GM12878 (cell line): Measurements from ENCODE around the gene KHDRBS1. TPM values are rescaled to one million over a fixed set of nuclear protein-coding genes. Genes with fewer than 3 reads are reported as not detected.

Source experiments
- microRNA-seq: library from miRNA; unstranded; fragments of <30 nt; microRNA quantifications from one replicate; pipeline ENCODE4, GENCODE V29; 2018
- polyA plus RNA-seq, 11 experiments: library from polyadenylated mRNA; depleted of rRNA in 4 of 11; unstranded in 6 of 11; stranded (reverse) in 5 of 11; fragments of >200 nt; fragmentation: Nextera tagmentation in 4 of 11; fragmentation: Illumina TruSeq in 1 of 11; extraction: Ambion mirVana in 4 of 11; extraction: Trizol in 1 of 11; gene quantifications; 1 replicate in 1 of 11; 2 replicates in 10 of 11; pipeline versions ENCODE4 v1.2.1 to v1.2.3, GENCODE V29; 2011 to 2016; ENCODE audit warnings: inconsistent platforms in 2 of 11, missing spikeins in 2 of 11, low read depth in 1 of 11
- small RNA-seq: library from RNA; depleted of rRNA; stranded (forward); fragments of <200 nt; gene quantifications from one replicate; pipeline ENCODE3, GENCODE V24; 2014
- total RNA-seq, 4 experiments: library from RNA; depleted of rRNA in 3 of 4; stranded (reverse); fragments of >200 nt in 3 of 4; fragmentation: Illumina TruSeq in 1 of 4; extraction: Trizol in 1 of 4; gene quantifications; 2 replicates each; pipeline versions ENCODE4 v1.2.1 to v1.2.3, GENCODE V29; 2013 to 2021

KHDRBS1 gene
- total and polyA plus RNA-seq, 10 of the 15 experiments (the other 5 are each of a cell fraction or from before 2014, with no cell fraction given): 42.5 to 204 (median 96.0) TPM

Small RNA genes within 50 kb of the gene (microRNA-seq; reads per million reads assigned to microRNA genes)
- gene MIR5585: not detected

Small RNA genes within 50 kb of the gene (small RNA-seq; reads per million reads assigned to genes)
- not detected for gene MIR5585
- not detected for gene RF00017

Other genes with a start within 250 kb of the KHDRBS1 start
Only the 7 nearest of the 13 such genes appear.
- gene PTP4A2, start 75.5 kb upstream of the KHDRBS1 start, total RNA-seq (2014; rRNA removed): 334 and 416 TPM in 2 replicates
- 390 and 401 TPM in 2 replicates for gene PTP4A2, start 75.5 kb upstream of the KHDRBS1 start, total RNA-seq (2014; rRNA removed; fragmentation: Illumina TruSeq; extraction: Trizol)
- 348 and 360 TPM in 2 replicates for gene PTP4A2, start 75.5 kb upstream of the KHDRBS1 start, total RNA-seq (2021)
- 909 and 1,265 TPM in 2 replicates for gene PTP4A2, start 75.5 kb upstream of the KHDRBS1 start, polyA plus RNA-seq (2011; rRNA removed)
- gene PTP4A2, start 75.5 kb upstream of the KHDRBS1 start, polyA plus RNA-seq (2014; fragmentation: Illumina TruSeq; extraction: Trizol): 547 and 710 TPM in 2 replicates
- 100 to 1,000 TPM; 268 to 424 TPM for gene PTP4A2, start 75.5 kb upstream of the KHDRBS1 start, polyA plus RNA-seq (2014; fragmentation: Nextera tagmentation; extraction: Ambion mirVana)
- 180 and 224 TPM in 2 replicates for gene PTP4A2, start 75.5 kb upstream of the KHDRBS1 start, polyA plus RNA-seq (2014; rRNA removed)
- gene PTP4A2, start 75.5 kb upstream of the KHDRBS1 start, polyA plus RNA-seq (2016; fragmentation: Nextera tagmentation; extraction: Ambion mirVana): 100 to 1,000 TPM; 232 to 423 TPM
- 5.4 and 6.8 TPM in 2 replicates for gene TMEM39B, start 59.1 kb downstream of the KHDRBS1 start, total RNA-seq (2014; rRNA removed)
- gene TMEM39B, start 59.1 kb downstream of the KHDRBS1 start, total RNA-seq (2014; rRNA removed; fragmentation: Illumina TruSeq; extraction: Trizol): 6.0 and 6.3 TPM in 2 replicates
- gene TMEM39B, start 59.1 kb downstream of the KHDRBS1 start, total RNA-seq (2021): 24.3 TPM in 2 replicates
- gene TMEM39B, start 59.1 kb downstream of the KHDRBS1 start, polyA plus RNA-seq (2011; rRNA removed): 4.4 and 14.3 TPM in 2 replicates
- 5.7 and 11.7 TPM in 2 replicates for gene TMEM39B, start 59.1 kb downstream of the KHDRBS1 start, polyA plus RNA-seq (2014; fragmentation: Illumina TruSeq; extraction: Trizol)
- gene TMEM39B, start 59.1 kb downstream of the KHDRBS1 start, polyA plus RNA-seq (2014; fragmentation: Nextera tagmentation; extraction: Ambion mirVana): 1 to 10 TPM; 2.3 to 3.4 TPM
- gene TMEM39B, start 59.1 kb downstream of the KHDRBS1 start, polyA plus RNA-seq (2014; rRNA removed): 13.0 and 18.9 TPM in 2 replicates
- 10 to 100 TPM; 25.1 to 27.2 TPM for gene TMEM39B, start 59.1 kb downstream of the KHDRBS1 start, polyA plus RNA-seq (2016; fragmentation: Nextera tagmentation; extraction: Ambion mirVana)
- 25.8 and 31.1 TPM in 2 replicates for gene KPNA6, start 94.2 kb downstream of the KHDRBS1 start, total RNA-seq (2014; rRNA removed)
- gene KPNA6, start 94.2 kb downstream of the KHDRBS1 start, total RNA-seq (2014; rRNA removed; fragmentation: Illumina TruSeq; extraction: Trizol): 34.5 and 34.9 TPM in 2 replicates
- 51.1 and 55.6 TPM in 2 replicates for gene KPNA6, start 94.2 kb downstream of the KHDRBS1 start, total RNA-seq (2021)
- gene KPNA6, start 94.2 kb downstream of the KHDRBS1 start, polyA plus RNA-seq (2011; rRNA removed): 25.1 and 28.9 TPM in 2 replicates
- gene KPNA6, start 94.2 kb downstream of the KHDRBS1 start, polyA plus RNA-seq (2014; fragmentation: Illumina TruSeq; extraction: Trizol): 24.6 and 25.5 TPM in 2 replicates
- 10 to 100 TPM; 11.1 to 25.5 TPM for gene KPNA6, start 94.2 kb downstream of the KHDRBS1 start, polyA plus RNA-seq (2014; fragmentation: Nextera tagmentation; extraction: Ambion mirVana)
- 23.1 and 26.0 TPM in 2 replicates for gene KPNA6, start 94.2 kb downstream of the KHDRBS1 start, polyA plus RNA-seq (2014; rRNA removed)
- 10 to 100 TPM; 28.5 to 35.2 TPM for gene KPNA6, start 94.2 kb downstream of the KHDRBS1 start, polyA plus RNA-seq (2016; fragmentation: Nextera tagmentation; extraction: Ambion mirVana)
- gene TXLNA, start 165.8 kb downstream of the KHDRBS1 start, total RNA-seq (2014; rRNA removed): 63.3 and 64.6 TPM in 2 replicates
- gene TXLNA, start 165.8 kb downstream of the KHDRBS1 start, total RNA-seq (2014; rRNA removed; fragmentation: Illumina TruSeq; extraction: Trizol): 45.3 and 47.2 TPM in 2 replicates
- 66.5 and 71.3 TPM in 2 replicates for gene TXLNA, start 165.8 kb downstream of the KHDRBS1 start, total RNA-seq (2021)
- 31.5 and 42.0 TPM in 2 replicates for gene TXLNA, start 165.8 kb downstream of the KHDRBS1 start, polyA plus RNA-seq (2011; rRNA removed)
- 41.1 and 45.0 TPM in 2 replicates for gene TXLNA, start 165.8 kb downstream of the KHDRBS1 start, polyA plus RNA-seq (2014; fragmentation: Illumina TruSeq; extraction: Trizol)
- gene TXLNA, start 165.8 kb downstream of the KHDRBS1 start, polyA plus RNA-seq (2014; fragmentation: Nextera tagmentation; extraction: Ambion mirVana): 10 to 100 TPM in 1 of 2 experiments, 1 to 10 TPM in 1; 7.2 to 10.3 TPM
- 48.6 and 52.7 TPM in 2 replicates for gene TXLNA, start 165.8 kb downstream of the KHDRBS1 start, polyA plus RNA-seq (2014; rRNA removed)
- 10 to 100 TPM; 86.1 to 93.7 TPM for gene TXLNA, start 165.8 kb downstream of the KHDRBS1 start, polyA plus RNA-seq (2016; fragmentation: Nextera tagmentation; extraction: Ambion mirVana)
- 95.9 and 101 TPM in 2 replicates for gene CCDC28B, start 186.7 kb downstream of the KHDRBS1 start, total RNA-seq (2014; rRNA removed)
- gene CCDC28B, start 186.7 kb downstream of the KHDRBS1 start, total RNA-seq (2014; rRNA removed; fragmentation: Illumina TruSeq; extraction: Trizol): 57.3 and 66.2 TPM in 2 replicates
- gene CCDC28B, start 186.7 kb downstream of the KHDRBS1 start, total RNA-seq (2021): 87.1 and 89.7 TPM in 2 replicates
- 66.2 and 91.5 TPM in 2 replicates for gene CCDC28B, start 186.7 kb downstream of the KHDRBS1 start, polyA plus RNA-seq (2011; rRNA removed)
- 14.2 and 48.9 TPM in 2 replicates for gene CCDC28B, start 186.7 kb downstream of the KHDRBS1 start, polyA plus RNA-seq (2014; fragmentation: Illumina TruSeq; extraction: Trizol)
- 10 to 100 TPM; 10.5 to 29.8 TPM for gene CCDC28B, start 186.7 kb downstream of the KHDRBS1 start, polyA plus RNA-seq (2014; fragmentation: Nextera tagmentation; extraction: Ambion mirVana)
- gene CCDC28B, start 186.7 kb downstream of the KHDRBS1 start, polyA plus RNA-seq (2014; rRNA removed): 102 and 111 TPM in 2 replicates
- gene CCDC28B, start 186.7 kb downstream of the KHDRBS1 start, polyA plus RNA-seq (2016; fragmentation: Nextera tagmentation; extraction: Ambion mirVana): 100 to 1,000 TPM; 127 to 135 TPM
- 5.1 and 5.2 TPM in 2 replicates for gene IQCC, start 191.8 kb downstream of the KHDRBS1 start, total RNA-seq (2014; rRNA removed)
- 5.3 and 5.6 TPM in 2 replicates for gene IQCC, start 191.8 kb downstream of the KHDRBS1 start, total RNA-seq (2014; rRNA removed; fragmentation: Illumina TruSeq; extraction: Trizol)
- 2.9 and 3.3 TPM in 2 replicates for gene IQCC, start 191.8 kb downstream of the KHDRBS1 start, total RNA-seq (2021)
- gene IQCC, start 191.8 kb downstream of the KHDRBS1 start, polyA plus RNA-seq (2011; rRNA removed): 3.1 and 4.1 TPM in 2 replicates
- 6.8 and 7.5 TPM in 2 replicates for gene IQCC, start 191.8 kb downstream of the KHDRBS1 start, polyA plus RNA-seq (2014; fragmentation: Illumina TruSeq; extraction: Trizol)
- gene IQCC, start 191.8 kb downstream of the KHDRBS1 start, polyA plus RNA-seq (2014; fragmentation: Nextera tagmentation; extraction: Ambion mirVana): 1 to 10 TPM; 2.1 to 3.8 TPM
- gene IQCC, start 191.8 kb downstream of the KHDRBS1 start, polyA plus RNA-seq (2014; rRNA removed): 5.5 and 6.4 TPM in 2 replicates
- 1 to 10 TPM; 4.8 to 5.1 TPM for gene IQCC, start 191.8 kb downstream of the KHDRBS1 start, polyA plus RNA-seq (2016; fragmentation: Nextera tagmentation; extraction: Ambion mirVana)
- not detected in 2 replicates for gene DCDC2B, start 195.2 kb downstream of the KHDRBS1 start, total RNA-seq (2014; rRNA removed)
- gene DCDC2B, start 195.2 kb downstream of the KHDRBS1 start, total RNA-seq (2014; rRNA removed; fragmentation: Illumina TruSeq; extraction: Trizol): not detected in 2 replicates
- gene DCDC2B, start 195.2 kb downstream of the KHDRBS1 start, total RNA-seq (2021): 0.13 and 0.15 TPM in 2 replicates
- gene DCDC2B, start 195.2 kb downstream of the KHDRBS1 start, polyA plus RNA-seq (2011; rRNA removed): not detected in 2 replicates
- gene DCDC2B, start 195.2 kb downstream of the KHDRBS1 start, polyA plus RNA-seq (2014; fragmentation: Illumina TruSeq; extraction: Trizol): not detected in 2 replicates
- gene DCDC2B, start 195.2 kb downstream of the KHDRBS1 start, polyA plus RNA-seq (2014; fragmentation: Nextera tagmentation; extraction: Ambion mirVana): not detected
- not detected in 2 replicates for gene DCDC2B, start 195.2 kb downstream of the KHDRBS1 start, polyA plus RNA-seq (2014; rRNA removed)
- gene DCDC2B, start 195.2 kb downstream of the KHDRBS1 start, polyA plus RNA-seq (2016; fragmentation: Nextera tagmentation; extraction: Ambion mirVana): under 1 TPM; 0.12 to 0.21 TPM